ENCODE results near the gene CC2D2A.

The CC2D2A gene

DNA sequence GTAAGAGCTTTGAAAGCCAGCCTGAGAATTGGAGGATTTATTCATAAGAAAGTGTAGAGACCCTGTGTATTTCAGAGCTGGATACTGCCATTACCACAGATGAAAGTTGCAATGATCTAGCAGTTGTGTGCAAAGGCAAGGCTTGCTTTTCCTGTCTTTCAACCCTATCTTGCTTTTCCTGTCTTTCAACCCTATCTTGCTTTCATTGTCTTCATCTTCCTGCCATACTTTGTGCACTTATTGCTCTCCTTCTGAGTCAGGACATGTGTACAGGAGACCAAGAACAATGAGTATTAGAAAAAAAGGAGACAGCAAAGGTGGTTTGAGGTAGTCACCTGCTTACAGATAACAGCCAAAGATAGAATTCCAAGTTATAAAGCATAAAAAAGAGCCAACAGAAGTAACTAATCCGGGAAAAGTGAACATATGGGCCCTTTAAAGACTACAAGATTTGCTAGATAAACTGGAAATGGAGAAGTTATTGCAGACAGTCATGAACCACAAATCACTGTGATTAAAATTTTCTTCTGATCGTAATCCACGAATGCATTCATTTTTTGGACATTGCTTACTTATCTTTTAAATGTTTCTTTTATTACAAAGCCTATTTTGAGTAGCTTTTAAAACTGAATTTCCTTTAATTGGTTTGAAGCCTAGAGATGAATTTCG, 24.7 kb upstream of the CC2D2A start:
- H3K4me3 ChIP-seq (ENCODE audit: low read depth, low read length), result no peak overlapping the region
- TF ChIP-seq, protein P1, sequence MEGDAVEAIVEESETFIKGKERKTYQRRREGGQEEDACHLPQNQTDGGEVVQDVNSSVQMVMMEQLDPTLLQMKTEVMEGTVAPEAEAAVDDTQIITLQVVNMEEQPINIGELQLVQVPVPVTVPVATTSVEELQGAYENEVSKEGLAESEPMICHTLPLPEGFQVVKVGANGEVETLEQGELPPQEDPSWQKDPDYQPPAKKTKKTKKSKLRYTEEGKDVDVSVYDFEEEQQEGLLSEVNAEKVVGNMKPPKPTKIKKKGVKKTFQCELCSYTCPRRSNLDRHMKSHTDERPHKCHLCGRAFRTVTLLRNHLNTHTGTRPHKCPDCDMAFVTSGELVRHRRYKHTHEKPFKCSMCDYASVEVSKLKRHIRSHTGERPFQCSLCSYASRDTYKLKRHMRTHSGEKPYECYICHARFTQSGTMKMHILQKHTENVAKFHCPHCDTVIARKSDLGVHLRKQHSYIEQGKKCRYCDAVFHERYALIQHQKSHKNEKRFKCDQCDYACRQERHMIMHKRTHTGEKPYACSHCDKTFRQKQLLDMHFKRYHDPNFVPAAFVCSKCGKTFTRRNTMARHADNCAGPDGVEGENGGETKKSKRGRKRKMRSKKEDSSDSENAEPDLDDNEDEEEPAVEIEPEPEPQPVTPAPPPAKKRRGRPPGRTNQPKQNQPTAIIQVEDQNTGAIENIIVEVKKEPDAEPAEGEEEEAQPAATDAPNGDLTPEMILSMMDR (IDR thresholded peaks at IDR 0.05; ENCODE audit: borderline replicate concordance, insufficient read depth, low read depth, low read length), result no peak

DNA sequence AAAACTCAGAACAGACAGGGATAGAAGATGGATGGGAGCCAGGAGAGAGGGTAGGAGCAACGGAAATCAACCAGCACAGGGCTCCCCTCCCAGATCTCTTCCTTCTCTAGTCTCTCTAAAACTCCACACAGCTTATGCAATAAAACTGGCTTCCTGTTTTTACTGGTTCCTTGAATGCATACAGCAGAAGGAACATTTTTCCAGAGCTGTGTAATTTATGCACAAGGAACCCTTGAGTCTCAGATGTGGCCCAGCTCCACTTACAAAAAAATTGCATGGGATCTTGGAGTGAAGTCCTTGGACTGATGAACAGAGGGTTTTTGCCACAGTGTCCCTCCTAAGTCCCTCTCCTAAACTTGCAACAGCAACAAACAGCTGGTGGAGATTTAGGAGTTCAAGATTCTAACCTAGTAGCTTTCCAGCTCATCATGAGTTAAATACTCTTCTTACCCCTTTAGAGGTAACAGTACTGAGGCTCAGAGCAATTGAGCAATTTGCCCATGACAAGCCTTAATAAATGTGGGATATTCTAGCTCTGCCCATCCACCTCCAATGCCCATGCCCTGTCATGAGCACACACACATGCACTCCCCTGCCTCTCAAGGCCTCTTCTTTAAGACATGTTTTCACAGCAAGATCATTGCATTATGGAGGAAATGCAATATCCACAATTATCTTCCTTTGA, 18.4 kb upstream of the CC2D2A start:
- no peak overlapping the region for H3K4me3 ChIP-seq (ENCODE audit: low read depth, low read length)

DNA sequence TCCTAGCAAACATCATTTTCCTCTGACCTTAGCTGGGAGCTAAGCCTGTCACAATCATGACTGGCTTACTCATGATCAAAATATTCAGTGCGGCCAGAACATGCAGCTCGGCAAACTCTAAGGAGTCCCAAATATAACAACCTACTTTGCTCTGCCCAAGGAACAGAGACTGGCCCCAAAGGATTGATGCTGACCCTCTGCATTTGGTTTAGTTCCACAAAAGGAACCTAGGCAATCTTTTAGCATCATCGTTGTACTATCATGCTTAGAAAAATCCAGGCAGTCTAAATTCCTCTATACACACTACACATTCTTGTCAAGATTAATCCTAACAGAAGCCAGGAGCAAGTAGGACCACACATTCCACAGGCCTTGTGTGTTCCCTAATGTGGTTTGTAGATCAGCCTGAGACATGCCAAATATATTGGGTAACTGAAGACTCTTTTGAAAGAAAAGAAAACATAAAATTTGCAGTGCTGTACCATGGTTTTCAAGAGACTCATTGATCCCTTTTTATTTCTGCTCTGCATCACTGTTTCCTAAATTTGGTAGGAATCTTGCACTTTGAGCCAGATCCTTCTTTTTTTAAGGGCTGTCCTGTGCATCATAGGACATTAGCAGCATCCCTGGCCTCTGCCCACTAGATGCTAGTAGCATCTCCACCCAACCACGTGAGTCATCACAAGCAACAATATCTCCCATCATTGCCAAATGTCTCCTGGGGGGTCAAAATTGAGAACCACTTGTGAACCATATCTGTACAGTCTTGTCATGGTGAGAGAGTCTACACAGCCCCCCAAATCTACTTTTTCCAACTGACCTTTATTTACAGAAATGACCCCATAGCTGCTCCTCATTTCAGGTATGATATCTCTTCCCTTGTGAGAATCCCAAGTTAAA, 17.6 kb upstream of the CC2D2A start:
- H3K4me3 ChIP-seq (ENCODE audit: low read depth, low read length), result no peak overlapping the region
- TF ChIP-seq, protein P1 (IDR thresholded peaks at IDR 0.05; ENCODE audit: borderline replicate concordance, insufficient read depth, low read depth, low read length), result no peak

More for the DNA sequence above, 18.4 kb upstream of the CC2D2A start:
- TF ChIP-seq, protein P1 (IDR thresholded peaks at IDR 0.05; ENCODE audit: borderline replicate concordance, insufficient read depth, low read depth, low read length), result no peak

DNA sequence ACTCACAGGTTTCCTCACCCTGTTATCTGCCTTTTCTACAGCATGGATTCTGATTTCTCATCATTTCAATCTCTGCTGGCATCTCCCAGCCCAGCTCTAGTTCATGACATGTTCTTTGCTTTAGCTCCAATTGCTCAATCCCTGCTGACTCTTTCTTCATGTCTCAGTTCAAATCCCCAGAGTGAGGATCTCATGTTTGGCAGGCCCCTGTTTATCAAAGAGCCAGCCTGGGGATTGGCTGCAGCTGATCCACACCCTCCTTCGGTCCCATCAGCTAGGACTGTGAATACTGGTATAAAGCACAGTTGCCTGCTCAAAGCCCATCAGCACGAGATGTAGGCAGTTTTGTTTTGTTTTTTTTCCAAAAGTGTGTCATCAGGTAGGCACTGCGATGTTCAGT, 14.4 kb upstream of the CC2D2A start:
- H3K4me3 ChIP-seq (ENCODE audit: low read depth, low read length), result no peak overlapping the region
- TF ChIP-seq, protein P1 (IDR thresholded peaks at IDR 0.05; ENCODE audit: borderline replicate concordance, insufficient read depth, low read depth, low read length), result no peak

DNA sequence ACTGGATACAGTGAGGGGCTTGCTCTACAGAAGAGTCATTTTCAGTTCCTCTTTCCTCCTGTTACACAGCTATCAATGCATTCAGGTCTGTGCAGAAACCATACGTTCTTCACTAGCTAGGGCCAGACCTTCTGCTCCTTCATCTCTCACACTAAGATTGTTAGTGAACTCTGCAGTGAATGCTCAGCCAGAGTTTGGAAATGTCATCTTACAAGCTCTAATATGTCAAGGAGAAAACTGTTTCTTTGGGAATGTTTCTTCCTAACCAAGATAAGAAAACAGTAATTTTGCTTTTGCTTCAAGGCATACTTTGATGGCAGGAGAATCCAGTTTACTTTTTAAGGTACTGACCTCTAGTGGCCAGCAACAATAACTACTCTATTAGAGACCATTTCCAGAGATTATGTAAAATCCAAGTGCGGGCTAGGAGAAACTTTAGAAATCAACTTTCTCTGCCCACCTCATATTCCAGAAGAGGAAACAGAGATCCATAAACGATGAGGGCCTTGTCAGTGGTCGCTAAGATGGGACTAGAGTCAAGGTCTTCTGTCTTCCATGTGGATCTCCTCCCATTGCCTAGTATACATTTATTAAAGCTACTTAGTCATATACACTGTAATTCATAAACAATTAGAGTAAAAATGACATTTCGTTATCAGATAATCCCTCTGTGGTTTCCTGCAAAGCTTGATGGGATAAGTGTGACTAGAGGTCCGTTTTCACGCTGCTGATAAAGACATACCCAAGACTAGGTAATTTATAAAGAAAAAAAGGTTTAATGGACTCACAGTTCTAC, 12.1 kb upstream of the CC2D2A start:
- TF ChIP-seq, protein P1 (IDR thresholded peaks at IDR 0.05; ENCODE audit: borderline replicate concordance, insufficient read depth, low read depth, low read length), result peak; percentile 60
- no peak overlapping the region for H3K4me3 ChIP-seq (ENCODE audit: low read depth, low read length)

DNA sequence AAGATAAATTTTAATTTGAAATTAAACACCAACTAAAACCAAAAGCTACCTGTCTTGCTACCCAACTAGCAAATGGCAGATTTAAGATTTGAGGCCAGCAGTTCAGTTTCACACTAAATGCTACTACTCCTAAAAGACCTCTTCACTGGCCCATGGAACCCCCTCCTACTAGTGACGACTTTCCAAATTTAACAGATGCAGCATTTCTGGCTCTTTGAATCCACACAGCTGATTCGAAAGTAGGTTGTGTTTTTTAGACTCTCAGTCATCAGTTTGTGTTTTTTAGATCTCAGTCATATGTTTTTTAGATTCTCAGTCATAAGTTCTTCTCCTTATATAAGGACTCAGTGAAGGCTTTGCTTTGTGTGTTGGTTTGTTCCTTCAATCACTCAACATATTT, 11.1 kb upstream of the CC2D2A start:
- TF ChIP-seq, protein P1 (IDR thresholded peaks at IDR 0.05; ENCODE audit: borderline replicate concordance, insufficient read depth, low read depth, low read length), result no peak
- H3K4me3 ChIP-seq (ENCODE audit: low read depth, low read length), result no peak overlapping the region
